ENCODE measurements around the gene MRPL11.
"Not testable (repeated sequence)": the region's sequence is repeated elsewhere in the genome, so short reads cannot be mapped to it uniquely, and the experiment has no call there.

MRPL11 gene

DNA sequence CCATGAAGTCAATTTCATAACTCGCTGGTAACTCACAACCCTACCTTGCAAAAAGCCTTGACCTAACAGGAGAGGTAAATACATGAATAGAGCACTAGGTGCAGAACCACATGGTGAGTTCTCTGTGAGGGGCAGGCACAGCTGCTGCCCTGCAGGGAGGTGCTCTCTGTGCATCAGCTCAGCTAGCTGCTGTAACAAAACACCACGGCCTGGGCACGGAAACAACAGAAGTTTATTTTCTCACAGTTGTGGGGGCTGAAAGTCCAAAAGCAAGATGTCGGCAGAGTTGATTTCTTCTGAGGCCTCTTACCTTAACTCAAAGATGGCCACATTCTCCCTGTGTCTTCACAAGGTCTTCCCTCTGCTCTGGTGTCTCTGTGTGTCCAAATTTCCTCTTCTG lies 13.0 kb upstream of the MRPL11 start:
- no peak overlapping the region for H3K27ac ChIP-seq
- ChIA-PET CTCF (no interaction called here), POLR2A (ENCODE audit: low non-redundant PET) (interaction anchor here (0.5 kb wide), 1 partner anchor 60 kb away, joined by 3 read pairs; no protein-coding TSS in a partner anchor)
- TF ChIP-seq, protein P1, sequence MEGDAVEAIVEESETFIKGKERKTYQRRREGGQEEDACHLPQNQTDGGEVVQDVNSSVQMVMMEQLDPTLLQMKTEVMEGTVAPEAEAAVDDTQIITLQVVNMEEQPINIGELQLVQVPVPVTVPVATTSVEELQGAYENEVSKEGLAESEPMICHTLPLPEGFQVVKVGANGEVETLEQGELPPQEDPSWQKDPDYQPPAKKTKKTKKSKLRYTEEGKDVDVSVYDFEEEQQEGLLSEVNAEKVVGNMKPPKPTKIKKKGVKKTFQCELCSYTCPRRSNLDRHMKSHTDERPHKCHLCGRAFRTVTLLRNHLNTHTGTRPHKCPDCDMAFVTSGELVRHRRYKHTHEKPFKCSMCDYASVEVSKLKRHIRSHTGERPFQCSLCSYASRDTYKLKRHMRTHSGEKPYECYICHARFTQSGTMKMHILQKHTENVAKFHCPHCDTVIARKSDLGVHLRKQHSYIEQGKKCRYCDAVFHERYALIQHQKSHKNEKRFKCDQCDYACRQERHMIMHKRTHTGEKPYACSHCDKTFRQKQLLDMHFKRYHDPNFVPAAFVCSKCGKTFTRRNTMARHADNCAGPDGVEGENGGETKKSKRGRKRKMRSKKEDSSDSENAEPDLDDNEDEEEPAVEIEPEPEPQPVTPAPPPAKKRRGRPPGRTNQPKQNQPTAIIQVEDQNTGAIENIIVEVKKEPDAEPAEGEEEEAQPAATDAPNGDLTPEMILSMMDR (conservative IDR thresholded peaks at IDR 0.05; ENCODE audit: low read depth), result no peak
- DNase-seq (ENCODE audit: low spot score), result no peak

DNA sequence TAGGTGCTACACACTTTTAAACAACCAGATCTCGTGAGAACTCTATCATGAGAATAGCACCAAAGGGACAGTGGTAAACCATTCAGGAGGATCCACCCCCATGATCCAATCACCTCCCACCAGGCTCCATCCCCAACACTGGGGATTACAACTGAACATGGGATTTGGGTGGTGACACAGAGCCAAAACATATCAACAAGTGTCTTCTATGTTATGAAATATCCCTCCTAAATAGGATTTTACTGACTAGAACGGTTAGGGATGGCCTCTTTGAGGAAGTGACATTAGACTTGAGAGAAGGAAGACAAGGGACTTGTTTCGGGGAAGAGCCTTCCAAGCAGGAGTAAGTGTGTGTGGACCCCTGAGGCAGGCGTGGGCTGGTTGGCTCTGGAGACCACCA lies 11.9 kb upstream of the MRPL11 start:
- no peak for DNase-seq (ENCODE audit: low spot score)
- TF ChIP-seq, protein P1 (conservative IDR thresholded peaks at IDR 0.05; ENCODE audit: low read depth), result no peak
- ChIA-PET POLR2A (ENCODE audit: low non-redundant PET) (no interaction called here), CTCF (no interaction called here)
- no peak overlapping the region for H3K27ac ChIP-seq

DNA sequence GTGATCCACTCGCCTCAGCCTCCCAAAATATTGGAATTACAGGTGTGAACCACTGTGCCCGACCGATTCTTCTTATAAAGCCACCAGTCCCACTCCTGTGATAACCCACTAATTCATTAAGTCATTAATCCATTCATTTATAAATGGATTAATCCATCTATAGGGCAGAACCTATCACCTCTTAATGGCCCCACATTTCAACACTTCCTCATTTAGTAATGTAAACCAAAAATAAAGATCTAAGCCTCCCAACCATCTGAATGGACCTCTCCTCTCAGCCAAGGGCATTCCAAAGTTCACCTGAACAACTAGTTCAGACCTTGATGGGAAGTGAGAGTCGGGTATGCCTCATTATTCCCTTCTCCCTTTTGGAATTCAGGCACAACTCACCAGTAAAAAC lies 9.9 kb upstream of the MRPL11 start:
- POLR2A ChIA-PET (ENCODE audit: low non-redundant PET), result no interaction called here
- TF ChIP-seq, protein P1 (conservative IDR thresholded peaks at IDR 0.05; ENCODE audit: low read depth), result no peak
- no peak overlapping the region for H3K27ac ChIP-seq
- CTCF ChIA-PET, result no interaction called here
- no peak for DNase-seq (ENCODE audit: low spot score)

DNA sequence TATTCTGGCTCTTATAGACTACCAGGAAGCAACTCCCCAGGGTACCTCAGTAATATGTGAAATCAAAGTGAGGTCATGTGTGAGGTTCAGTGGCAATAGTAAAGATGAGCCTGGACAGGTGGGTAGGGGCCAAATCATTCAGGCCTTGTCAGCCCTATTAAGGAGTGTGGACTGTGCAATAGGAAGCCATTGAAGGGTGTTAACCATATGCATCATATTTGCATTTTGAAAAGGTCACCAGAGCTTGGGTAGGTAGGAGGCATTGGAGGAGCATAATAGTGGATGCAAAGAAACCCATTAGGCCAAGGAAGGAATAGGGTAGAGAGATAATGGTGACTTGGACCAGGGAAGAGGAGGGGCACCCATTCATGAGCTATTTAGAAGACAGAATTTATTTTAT lies 8.4 kb upstream of the MRPL11 start:
- ChIA-PET CTCF (interaction anchor here (0.5 to 1.1 kb wide), 2 partner anchors 8 to 18 kb away, joined by 3 to 5 read pairs; partner anchors contain the start of gene MRPL11), POLR2A (ENCODE audit: low non-redundant PET) (no interaction called here)
- no peak for DNase-seq (ENCODE audit: low spot score)
- TF ChIP-seq, protein P1 (conservative IDR thresholded peaks at IDR 0.05; ENCODE audit: low read depth), result no peak
- H3K27ac ChIP-seq, result no peak overlapping the region

DNA sequence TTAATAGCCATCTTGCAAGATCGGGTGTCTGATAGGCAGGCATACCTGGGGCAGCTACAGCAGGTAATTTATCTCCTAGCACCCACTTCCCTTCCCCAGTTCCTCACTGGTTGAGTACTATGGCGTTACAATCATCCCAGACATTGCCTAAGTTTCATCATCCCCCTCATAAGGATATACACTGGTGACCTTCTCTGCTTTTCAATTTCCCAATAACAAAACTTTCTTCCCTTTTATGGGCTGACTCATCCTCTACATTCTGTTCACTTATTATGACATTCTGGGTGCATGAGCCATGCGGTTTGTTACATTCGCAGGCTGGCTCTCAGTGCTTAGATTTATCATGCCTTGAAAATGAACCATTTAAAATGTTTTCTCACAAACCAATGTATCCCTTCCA lies 5.0 kb upstream of the MRPL11 start:
- peak overlapping the region; percentile 47 for H3K27ac ChIP-seq
- TF ChIP-seq, protein P1 (conservative IDR thresholded peaks at IDR 0.05; ENCODE audit: low read depth), result no peak

DNA sequence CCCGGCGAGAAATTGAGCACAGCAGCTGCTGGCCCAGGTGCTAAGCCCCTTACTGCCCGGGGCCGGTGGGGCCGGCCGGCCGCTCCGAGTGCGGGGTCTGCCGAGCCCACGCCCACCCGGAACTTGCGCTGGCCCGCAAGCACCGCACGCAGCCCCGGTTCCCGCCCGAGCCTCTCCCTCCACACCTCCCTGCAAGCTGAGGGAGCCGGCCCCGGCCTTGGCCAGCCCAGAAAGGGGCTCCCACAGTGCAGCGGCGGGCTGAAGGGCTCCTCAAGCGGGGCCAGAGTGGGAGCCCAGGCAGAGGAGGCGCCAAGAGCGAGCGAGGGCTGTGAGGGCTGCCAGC lies 2.3 kb upstream of the MRPL11 start:
- POLR2A ChIA-PET (ENCODE audit: low non-redundant PET), result interaction anchor here (0.5 kb wide), 1 partner anchor 245 kb away, joined by 3 read pairs; no protein-coding TSS in a partner anchor
- H3K27ac ChIP-seq; DNase-seq (ENCODE audit: low spot score); CTCF ChIA-PET: not testable (repeated sequence)

More for the DNA sequence above, 5.0 kb upstream of the MRPL11 start:
- peak; percentile 70 for DNase-seq (ENCODE audit: low spot score)
- ChIA-PET POLR2A (ENCODE audit: low non-redundant PET) (no interaction called here), CTCF (no interaction called here)

DNA sequence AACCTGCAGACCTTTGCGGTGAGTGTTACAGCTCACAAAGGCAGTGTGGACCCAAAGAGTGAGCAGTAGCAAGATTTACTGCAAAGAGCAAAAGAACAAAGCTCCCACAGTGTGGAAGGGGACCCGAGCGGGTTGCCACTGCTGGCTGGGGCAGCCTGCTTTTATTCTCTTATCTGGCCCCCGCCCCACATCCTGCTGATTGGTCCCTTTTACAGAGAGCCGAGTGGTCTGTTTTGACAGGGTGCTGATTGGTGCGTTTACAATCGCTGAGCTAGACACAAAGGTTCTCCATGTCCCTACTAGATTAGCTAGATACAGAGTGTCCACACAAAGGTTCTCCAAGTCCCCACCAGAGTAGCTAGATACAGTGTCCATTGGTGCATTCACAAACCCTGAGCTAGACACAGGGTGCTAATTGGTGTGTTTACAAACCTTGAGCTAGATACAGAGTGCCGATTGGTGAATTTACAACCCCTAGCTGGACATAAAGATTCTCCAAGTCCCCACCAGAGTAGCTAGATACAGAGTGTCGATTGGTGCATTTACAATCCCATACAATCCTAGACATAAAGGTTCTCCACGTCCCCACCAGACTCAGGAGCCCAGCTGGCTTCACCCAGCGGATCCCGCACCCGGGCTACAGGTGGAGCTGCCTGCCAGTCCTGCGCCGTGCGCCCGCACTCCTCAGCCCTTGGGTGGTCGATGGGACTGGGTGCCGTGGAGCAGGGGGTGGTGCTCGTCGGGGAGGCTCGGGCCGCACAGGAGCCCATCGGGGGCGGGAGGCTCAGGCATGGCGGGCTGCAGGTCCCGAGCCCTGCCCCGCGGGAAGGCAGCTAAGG lies 1.7 kb upstream of the MRPL11 start:
- not testable (repeated sequence) for H3K27ac ChIP-seq; DNase-seq (ENCODE audit: low spot score)
- ChIA-PET CTCF (interaction anchor here (1.0 to 2.3 kb wide), 2 partner anchors 22 to 39 kb away, joined by 4 to 8 read pairs; no protein-coding TSS in a partner anchor), POLR2A (ENCODE audit: low non-redundant PET) (interaction anchor here (0.5 kb wide), 1 partner anchor 246 kb away, joined by 3 read pairs; no protein-coding TSS in a partner anchor)

Measured in RWPE1 (cell line).